Adrenal gland (tissue), 5 donors: ENCODE results near the gene CTDSP2.

Source experiments
- POLR2A ChIP-seq, 2 donors: fragments of 450-650 bp; IDR thresholded peaks; one replicate each; pipeline ENCODE4 v1.6.1; 2017; ENCODE audit warnings: antibody characterized with exemption in 2 of 2, mild to moderate bottlenecking in 2 of 2, moderate library complexity in 1 of 2
- TF ChIP-seq, protein P1 (sequence below), 6 experiments: fragments of 450-650 bp in 4 of 6; fragments of 200-600 bp in 2 of 6; sonication (generic) in 1 of 6; IDR thresholded peaks; 1 replicate in 5 of 6; 2 replicates in 1 of 6; pipeline versions ENCODE4 v1.5.1 to v1.8.0; 2016 to 2021; ENCODE audit warnings: antibody characterized with exemption in 6 of 6, mild to moderate bottlenecking in 2 of 6, moderate library complexity in 1 of 6
- donor health status: DM: no; HTN: no; CAD: no.

DNA sequence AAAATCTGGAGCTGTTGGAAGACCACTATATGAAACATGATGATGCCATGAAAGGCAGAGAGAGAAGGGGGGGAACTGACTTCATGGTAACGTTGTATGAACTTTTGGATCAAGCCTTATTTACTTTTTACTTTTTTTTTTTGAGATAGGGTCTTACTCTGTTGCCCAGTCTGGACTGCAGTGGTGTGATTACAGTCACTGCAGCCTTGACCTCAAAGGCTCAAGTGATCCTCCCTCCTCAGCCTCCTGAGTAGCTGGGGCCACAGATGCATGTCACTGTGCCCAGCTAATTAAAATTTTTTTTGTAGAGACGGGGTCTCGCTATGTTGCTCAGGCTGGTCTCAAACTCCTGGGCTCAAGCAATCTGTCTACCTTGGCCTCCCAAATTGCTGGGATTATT lies 31.3 kb upstream of the CTDSP2 start:
- TF ChIP-seq, protein P1, sequence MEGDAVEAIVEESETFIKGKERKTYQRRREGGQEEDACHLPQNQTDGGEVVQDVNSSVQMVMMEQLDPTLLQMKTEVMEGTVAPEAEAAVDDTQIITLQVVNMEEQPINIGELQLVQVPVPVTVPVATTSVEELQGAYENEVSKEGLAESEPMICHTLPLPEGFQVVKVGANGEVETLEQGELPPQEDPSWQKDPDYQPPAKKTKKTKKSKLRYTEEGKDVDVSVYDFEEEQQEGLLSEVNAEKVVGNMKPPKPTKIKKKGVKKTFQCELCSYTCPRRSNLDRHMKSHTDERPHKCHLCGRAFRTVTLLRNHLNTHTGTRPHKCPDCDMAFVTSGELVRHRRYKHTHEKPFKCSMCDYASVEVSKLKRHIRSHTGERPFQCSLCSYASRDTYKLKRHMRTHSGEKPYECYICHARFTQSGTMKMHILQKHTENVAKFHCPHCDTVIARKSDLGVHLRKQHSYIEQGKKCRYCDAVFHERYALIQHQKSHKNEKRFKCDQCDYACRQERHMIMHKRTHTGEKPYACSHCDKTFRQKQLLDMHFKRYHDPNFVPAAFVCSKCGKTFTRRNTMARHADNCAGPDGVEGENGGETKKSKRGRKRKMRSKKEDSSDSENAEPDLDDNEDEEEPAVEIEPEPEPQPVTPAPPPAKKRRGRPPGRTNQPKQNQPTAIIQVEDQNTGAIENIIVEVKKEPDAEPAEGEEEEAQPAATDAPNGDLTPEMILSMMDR (IDR thresholded peaks at IDR 0.05): no peak
- TF ChIP-seq POLR2A (IDR thresholded peaks at IDR 0.05): no peak
